Measurements from ENCODE around the gene KPTN. TPM values are rescaled to one million over a fixed set of nuclear protein-coding genes. Genes with fewer than 3 reads are reported as not detected.

KPTN gene
- total RNA-seq, 1 experiment from 2014 or later = 19.7 TPM

- ChIA-PET CTCF (no interaction called here), POLR2A (no interaction called here)
- Mint-ChIP-seq H3K27ac (ENCODE audit: unreplicated experiment) (no peak overlapping the region), H3K9me3 (ENCODE audit: unreplicated experiment) (no peaks in the 10 kb centered on the region), H3K27me3 (ENCODE audit: insufficient read depth, unreplicated experiment) (no peaks in the 10 kb centered on the region), H3K4me1 (ENCODE audit: low read depth, unreplicated experiment) (no peaks in the 10 kb centered on the region), H3K36me3 (ENCODE audit: insufficient read depth, unreplicated experiment) (peaks cover 48% of the 10 kb centered on the region), H3K4me3 (ENCODE audit: unreplicated experiment) (no peak overlapping the region)
- BruUV-seq (replicated peaks) = TSS peak; percentile 21
- Histone ChIP-seq H3K36me3 (ENCODE audit: control insufficient read depth, insufficient read depth, low read length) (no peaks in the 10 kb centered on the region; the same call in 1 of the 2 replicates), H3K27me3 (replicated peaks; ENCODE audit: control insufficient read depth, insufficient read depth, low read length) (no peaks in the 10 kb centered on the region), H3K9me3 (no peaks in the 10 kb centered on the region), H3K4me3 (ENCODE audit: low read depth, low read length) (no peak overlapping the region), H3K4me1 (no peaks in the 10 kb centered on the region)
- intact Hi-C loops (cut with micrococcal nuclease; ENCODE audit: unreplicated experiment) = loop anchor here (5.0 kb wide), 1 partner anchor 197 kb away; no protein-coding TSS in a partner anchor
- no peak for DNase-seq
- no peak for TF ChIP-seq CTCF (IDR thresholded peaks at IDR 0.05; ENCODE audit: insufficient read depth in 1 of 2, low read depth in 1 of 2, low read length in 1 of 2, severe bottlenecking in 1 of 2, unreplicated experiment in 1 of 2)
These were observed 16.1 kb upstream of the KPTN start for GRCh38 chr19:47499863-47500830.

GRCh38 chr19:47499371-47499770 lies 15.4 kb upstream of the KPTN start:
- DNase-seq = no peak
- intact Hi-C loops (cut with micrococcal nuclease; ENCODE audit: unreplicated experiment) = loop anchor here (5.0 kb wide), 1 partner anchor 198 kb away; no protein-coding TSS in a partner anchor
- H3K27me3 ChIP-seq (replicated peaks; ENCODE audit: control insufficient read depth, insufficient read depth, low read length) = no peaks in the 10 kb centered on the region
- Mint-ChIP-seq H3K4me1 (ENCODE audit: low read depth, unreplicated experiment) (no peaks in the 10 kb centered on the region), H3K27me3 (ENCODE audit: insufficient read depth, unreplicated experiment) (no peaks in the 10 kb centered on the region), H3K9me3 (ENCODE audit: unreplicated experiment) (no peaks in the 10 kb centered on the region), H3K4me3 (ENCODE audit: unreplicated experiment) (no peak overlapping the region), H3K27ac (ENCODE audit: unreplicated experiment) (no peak overlapping the region), H3K36me3 (ENCODE audit: insufficient read depth, unreplicated experiment) (peaks cover 52% of the 10 kb centered on the region)
- no peaks in the 10 kb centered on the region for H3K9me3 ChIP-seq
- no peak for TF ChIP-seq CTCF (IDR thresholded peaks at IDR 0.05; ENCODE audit: insufficient read depth in 1 of 2, low read depth in 1 of 2, low read length in 1 of 2, severe bottlenecking in 1 of 2, unreplicated experiment in 1 of 2)
- POLR2A ChIA-PET = no interaction called here
- peaks cover 1% of the 10 kb centered on the region; the same call in 1 of the 2 replicates for H3K36me3 ChIP-seq (ENCODE audit: control insufficient read depth, insufficient read depth, low read length)
- H3K4me3 ChIP-seq (ENCODE audit: low read depth, low read length) = no peak overlapping the region
- CTCF ChIA-PET = no interaction called here
- H3K4me1 ChIP-seq = no peaks in the 10 kb centered on the region
- BruUV-seq (replicated peaks) = no TSS peak

GRCh38 chr19:47498561-47498960 lies 14.5 kb upstream of the KPTN start:
- H3K9me3 ChIP-seq = no peaks in the 10 kb centered on the region
- peaks cover 1% of the 10 kb centered on the region; the same call in 1 of the 2 replicates for H3K36me3 ChIP-seq (ENCODE audit: control insufficient read depth, insufficient read depth, low read length)
- H3K36me3 Mint-ChIP-seq (ENCODE audit: insufficient read depth, unreplicated experiment) = peaks cover 50% of the 10 kb centered on the region
- DNase-seq = no peak
- no peaks in the 10 kb centered on the region for H3K27me3 ChIP-seq (replicated peaks; ENCODE audit: control insufficient read depth, insufficient read depth, low read length)
- no peak overlapping the region for H3K4me3 Mint-ChIP-seq (ENCODE audit: unreplicated experiment)
- H3K9me3 Mint-ChIP-seq (ENCODE audit: unreplicated experiment) = no peaks in the 10 kb centered on the region
- H3K4me1 ChIP-seq = peaks cover 4% of the 10 kb centered on the region; the same call in 1 of the 2 replicates
- POLR2A ChIA-PET = no interaction called here
- intact Hi-C loops (cut with micrococcal nuclease; ENCODE audit: unreplicated experiment) = loop anchor here (5.0 kb wide), 1 partner anchor 199 kb away; no protein-coding TSS in a partner anchor
- no peaks in the 10 kb centered on the region for H3K27me3 Mint-ChIP-seq (ENCODE audit: insufficient read depth, unreplicated experiment)
- no peak for TF ChIP-seq CTCF (IDR thresholded peaks at IDR 0.05; ENCODE audit: insufficient read depth in 1 of 2, low read depth in 1 of 2, low read length in 1 of 2, severe bottlenecking in 1 of 2, unreplicated experiment in 1 of 2)
- no peak overlapping the region for H3K4me3 ChIP-seq (ENCODE audit: low read depth, low read length)
- no TSS peak for BruUV-seq (replicated peaks)
- H3K27ac Mint-ChIP-seq (ENCODE audit: unreplicated experiment) = no peak overlapping the region
- H3K4me1 Mint-ChIP-seq (ENCODE audit: low read depth, unreplicated experiment) = no peaks in the 10 kb centered on the region
- CTCF ChIA-PET = no interaction called here
